OCI-LY1 (cell line): Measurements from ENCODE around the gene C20orf173.

Experiments used
- H2AFZ ChIP-seq: fragments of 200-600 bp; sonication (generic), shearing (Covaris generic); 2 replicates; pipeline ENCODE4 v1.6.0; 2014; ENCODE audit warnings: antibody characterized with exemption, mild to moderate bottlenecking, low read length
- H3F3A ChIP-seq: fragments of 200-600 bp; sonication (generic), shearing (Covaris generic); 2 replicates; pipeline ENCODE4 v1.6.0; 2014; ENCODE audit warnings: mild to moderate bottlenecking, antibody characterized with exemption, low read length, moderate library complexity; ENCODE audit not compliant: insufficient read depth
- H3K27ac ChIP-seq: fragments of 200-600 bp; sonication (generic); 2 replicates; pipeline ENCODE4 v1.5.1; 2014; ENCODE audit warnings: low read length, mixed run types, mild to moderate bottlenecking, low read depth; ENCODE audit not compliant: poor library complexity, severe bottlenecking
- H3K27me3 ChIP-seq: fragments of 200-600 bp; sonication (generic); 2 replicates; pipeline ENCODE4 v1.6.0; 2014; ENCODE audit warnings: antibody characterized with exemption, mild to moderate bottlenecking, low read length, moderate library complexity; ENCODE audit not compliant: insufficient read depth
- H3K36me3 ChIP-seq: fragments of 200-600 bp; sonication (generic); 2 replicates; pipeline ENCODE4 v1.6.1; 2014; ENCODE audit warnings: mild to moderate bottlenecking, antibody characterized with exemption, low read length, moderate library complexity, mixed read lengths; ENCODE audit not compliant: insufficient read depth
- H3K4me1 ChIP-seq: fragments of 200-600 bp; sonication (generic); 2 replicates; pipeline ENCODE4 v1.5.1; 2014; ENCODE audit warnings: mild to moderate bottlenecking, low read length, moderate library complexity; ENCODE audit not compliant: insufficient read depth, severe bottlenecking
- H3K4me2 ChIP-seq: fragments of 200-600 bp; sonication (generic), shearing (Covaris generic); 2 replicates; pipeline ENCODE4 v1.6.1; 2014; ENCODE audit warnings: low read length
- H3K4me3 ChIP-seq: fragments of 200-600 bp; sonication (generic); 2 replicates; pipeline ENCODE4 v1.5.1; 2014; ENCODE audit warnings: low read length, low read depth, mild to moderate bottlenecking, mixed read lengths; ENCODE audit not compliant: poor library complexity, severe bottlenecking
- H3K79me2 ChIP-seq: fragments of 200-600 bp; shearing (Covaris generic); 2 replicates; pipeline ENCODE4 v1.6.1; 2016; ENCODE audit warnings: mixed run types, low read length, mixed read lengths; ENCODE audit not compliant: insufficient read depth
- H3K9ac ChIP-seq: fragments of 200-600 bp; sonication (generic), shearing (Covaris generic); 2 replicates; pipeline ENCODE4 v1.6.1; 2014; ENCODE audit warnings: mild to moderate bottlenecking, low read length, mixed read lengths
- H3K9me2 ChIP-seq: fragments of 200-600 bp; sonication (generic), shearing (Covaris generic); 2 replicates; pipeline ENCODE4 v1.6.1; 2014; ENCODE audit warnings: low read depth, mild to moderate bottlenecking, low read length, mixed read lengths
- H3K9me3 ChIP-seq: fragments of 200-600 bp; shearing (Covaris generic); 2 replicates; pipeline ENCODE4 v1.6.1; 2014; ENCODE audit warnings: low read length, mixed read lengths
- H4K20me1 ChIP-seq: fragments of 200-600 bp; sonication (generic), shearing (Covaris generic); 2 replicates; pipeline ENCODE4 v1.6.0; 2016; ENCODE audit warnings: mild to moderate bottlenecking, low read length; ENCODE audit not compliant: insufficient read depth
- CTCF ChIP-seq: fragments of 200-600 bp; sonication (generic), shearing (Covaris generic); IDR thresholded peaks from 2 replicates; pipeline ENCODE4 v1.5.1; 2017; ENCODE audit warnings: mild to moderate bottlenecking, antibody characterized with exemption, low read length, moderate library complexity, mixed read lengths
- EZH2 ChIP-seq: fragments of 200-600 bp; sonication (generic), shearing (Covaris generic); IDR thresholded peaks from 2 replicates; pipeline ENCODE4 v1.8.0; 2017; ENCODE audit warnings: borderline replicate concordance, mixed run types, mild to moderate bottlenecking, antibody characterized with exemption, low read length, moderate library complexity, mixed read lengths

Gene C20orf173

DNA sequence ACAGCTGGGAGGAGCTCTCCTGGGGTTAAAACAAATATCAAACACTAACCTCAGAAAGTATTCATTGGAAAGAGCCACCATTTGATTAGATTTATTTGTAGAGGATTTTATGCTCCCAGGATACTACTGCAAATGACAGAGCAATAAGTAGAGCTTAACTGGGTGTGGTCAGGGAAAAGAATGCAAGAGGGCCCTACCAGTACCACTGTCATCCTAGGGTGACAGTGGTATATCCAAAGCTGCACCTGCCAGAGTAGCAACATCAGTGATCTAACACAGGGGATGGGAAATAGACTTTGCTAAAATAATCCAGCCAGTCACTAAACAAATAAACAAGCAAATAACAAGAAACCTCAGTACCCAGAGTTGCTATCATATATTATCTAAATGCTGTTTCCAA lies 42.1 kb upstream of the C20orf173 start:
- Histone ChIP-seq H3K9ac (no peak overlapping the region), H2AFZ (no peak overlapping the region), H3K9me2 (no peaks in the 10 kb centered on the region), H3K4me1 (no peaks in the 10 kb centered on the region), H3K4me3 (no peak overlapping the region), H3K4me2 (no peak overlapping the region), H4K20me1 (no peaks in the 10 kb centered on the region), H3K27ac (no peak overlapping the region), H3K36me3 (no peaks in the 10 kb centered on the region; the same call in 1 of the 2 replicates), H3K79me2 (no peaks in the 10 kb centered on the region), H3F3A (no peaks in the 10 kb centered on the region), H3K9me3 (no peaks in the 10 kb centered on the region), H3K27me3 (no peaks in the 10 kb centered on the region)
- no peak for TF ChIP-seq EZH2
- no peak for TF ChIP-seq CTCF

DNA sequence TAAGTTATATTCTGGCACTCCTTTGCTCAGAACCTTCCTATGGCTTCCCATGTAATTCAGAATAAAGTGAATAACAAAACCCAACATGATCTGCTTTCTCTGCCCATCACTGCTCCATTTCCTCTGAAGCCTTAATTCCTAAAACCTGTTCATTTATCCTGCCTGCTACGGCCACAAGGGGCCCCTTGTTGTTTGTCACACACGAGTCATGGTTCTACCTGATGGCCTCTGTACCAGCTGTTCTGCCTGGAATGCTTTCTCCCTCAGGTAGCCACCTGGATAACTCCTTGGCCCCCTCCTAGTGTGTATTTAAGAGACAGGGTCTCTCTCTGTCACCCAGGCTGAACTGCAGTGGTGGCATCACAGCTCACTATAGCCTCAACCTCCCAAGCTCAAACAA lies 39.2 kb upstream of the C20orf173 start:
- peak; percentile 47; the same call in 1 of the 2 replicates for TF ChIP-seq CTCF
- no peak for TF ChIP-seq EZH2
- no peak overlapping the region for H2AFZ ChIP-seq
- H3K79me2 ChIP-seq, result no peaks in the 10 kb centered on the region
- no peak overlapping the region for H3K4me3 ChIP-seq
- H3K27me3 ChIP-seq, result no peaks in the 10 kb centered on the region
- no peaks in the 10 kb centered on the region for H4K20me1 ChIP-seq
- H3K27ac ChIP-seq, result no peak overlapping the region
- H3K9me3 ChIP-seq, result no peaks in the 10 kb centered on the region
- H3F3A ChIP-seq, result no peaks in the 10 kb centered on the region
- H3K9me2 ChIP-seq, result no peaks in the 10 kb centered on the region
- H3K4me1 ChIP-seq, result no peaks in the 10 kb centered on the region
- H3K36me3 ChIP-seq, result no peaks in the 10 kb centered on the region; the same call in 1 of the 2 replicates
- H3K9ac ChIP-seq, result no peak overlapping the region
- no peak overlapping the region for H3K4me2 ChIP-seq

DNA sequence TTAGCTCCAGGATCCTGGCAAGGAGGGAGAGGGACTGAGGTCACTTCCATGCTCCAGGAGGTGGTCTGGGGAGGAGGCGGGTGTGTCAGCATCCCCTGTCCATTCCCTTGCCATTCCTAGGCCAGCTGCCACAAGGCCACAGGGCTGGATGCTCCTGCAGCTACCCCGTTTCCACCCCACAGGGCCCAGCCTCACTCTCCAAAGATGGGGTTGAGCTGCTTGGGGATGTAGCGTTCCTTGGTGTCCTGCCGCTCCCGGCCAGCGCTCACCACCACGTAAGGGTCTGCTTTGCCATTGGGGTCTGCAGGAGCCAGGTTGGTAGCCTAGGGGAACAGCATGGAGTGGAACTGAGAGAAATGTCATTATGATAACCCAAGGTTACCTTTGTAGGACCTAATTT lies 35.5 kb upstream of the C20orf173 start:
- H3K36me3 ChIP-seq, result no peaks in the 10 kb centered on the region
- no peaks in the 10 kb centered on the region for H3K9me3 ChIP-seq
- no peaks in the 10 kb centered on the region for H3K27me3 ChIP-seq
- H4K20me1 ChIP-seq, result no peaks in the 10 kb centered on the region
- no peak overlapping the region for H2AFZ ChIP-seq
- H3K4me2 ChIP-seq, result no peak overlapping the region
- H3F3A ChIP-seq, result no peaks in the 10 kb centered on the region
- H3K27ac ChIP-seq, result no peak overlapping the region
- no peak overlapping the region for H3K9ac ChIP-seq
- H3K4me3 ChIP-seq, result no peak overlapping the region
- H3K9me2 ChIP-seq, result no peaks in the 10 kb centered on the region
- no peaks in the 10 kb centered on the region for H3K79me2 ChIP-seq
- H3K4me1 ChIP-seq, result peaks cover 15% of the 10 kb centered on the region
- TF ChIP-seq CTCF (no peak), EZH2 (no peak)
